SW480 (cell line): ENCODE data around the gene ZNF598.

Source experiments
- DNase-seq: peaks from one replicate; pipeline ENCODE4 v3.0.0-alpha.2; 2016; ENCODE audit warnings: low spot score

ZNF598 gene

DNA sequence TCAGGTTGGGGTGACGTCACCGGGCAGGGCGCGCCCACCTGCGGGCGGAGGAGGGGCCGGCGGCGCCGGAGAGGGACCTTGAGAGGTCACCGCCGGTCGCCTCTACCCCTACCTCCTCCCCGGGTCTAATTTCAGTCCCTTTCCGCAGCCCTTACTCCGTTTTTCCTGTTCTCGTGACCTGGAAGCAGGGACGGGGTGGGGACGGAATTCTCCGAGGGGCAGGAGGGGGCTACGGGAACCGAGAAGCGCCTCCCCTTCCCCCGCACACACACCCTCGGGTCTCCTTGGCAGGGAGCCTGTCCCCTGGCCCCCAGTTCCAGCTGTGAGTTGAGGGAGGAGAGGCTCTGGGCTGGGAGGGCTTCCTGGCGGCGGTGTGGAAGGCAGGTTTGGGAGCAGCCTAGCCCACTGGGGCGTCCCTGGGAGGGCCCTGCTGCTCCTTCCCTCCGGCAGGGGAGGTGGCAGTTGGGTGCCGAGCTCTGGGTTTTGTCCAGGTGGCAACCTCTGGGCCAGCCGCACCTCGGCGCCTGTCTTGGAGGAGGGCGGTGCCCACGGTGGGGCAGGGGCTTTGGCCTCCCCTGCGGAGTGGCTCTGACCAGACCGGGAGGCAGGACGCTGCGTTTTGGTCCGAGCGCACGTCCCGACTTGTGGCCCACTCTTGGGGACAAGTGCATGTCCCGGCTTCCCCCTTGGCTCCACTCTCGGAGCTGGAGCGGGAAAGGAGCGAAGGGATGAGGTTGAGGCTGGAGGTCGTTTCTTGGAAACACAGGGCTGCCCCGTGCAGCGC is 19.1 kb downstream of the ZNF598 start:
- peak; percentile 41 for DNase-seq

- no peak for DNase-seq
Measured at GRCh38 chr16:1990101-1990350, 19.6 kb downstream of the ZNF598 start.

DNA sequence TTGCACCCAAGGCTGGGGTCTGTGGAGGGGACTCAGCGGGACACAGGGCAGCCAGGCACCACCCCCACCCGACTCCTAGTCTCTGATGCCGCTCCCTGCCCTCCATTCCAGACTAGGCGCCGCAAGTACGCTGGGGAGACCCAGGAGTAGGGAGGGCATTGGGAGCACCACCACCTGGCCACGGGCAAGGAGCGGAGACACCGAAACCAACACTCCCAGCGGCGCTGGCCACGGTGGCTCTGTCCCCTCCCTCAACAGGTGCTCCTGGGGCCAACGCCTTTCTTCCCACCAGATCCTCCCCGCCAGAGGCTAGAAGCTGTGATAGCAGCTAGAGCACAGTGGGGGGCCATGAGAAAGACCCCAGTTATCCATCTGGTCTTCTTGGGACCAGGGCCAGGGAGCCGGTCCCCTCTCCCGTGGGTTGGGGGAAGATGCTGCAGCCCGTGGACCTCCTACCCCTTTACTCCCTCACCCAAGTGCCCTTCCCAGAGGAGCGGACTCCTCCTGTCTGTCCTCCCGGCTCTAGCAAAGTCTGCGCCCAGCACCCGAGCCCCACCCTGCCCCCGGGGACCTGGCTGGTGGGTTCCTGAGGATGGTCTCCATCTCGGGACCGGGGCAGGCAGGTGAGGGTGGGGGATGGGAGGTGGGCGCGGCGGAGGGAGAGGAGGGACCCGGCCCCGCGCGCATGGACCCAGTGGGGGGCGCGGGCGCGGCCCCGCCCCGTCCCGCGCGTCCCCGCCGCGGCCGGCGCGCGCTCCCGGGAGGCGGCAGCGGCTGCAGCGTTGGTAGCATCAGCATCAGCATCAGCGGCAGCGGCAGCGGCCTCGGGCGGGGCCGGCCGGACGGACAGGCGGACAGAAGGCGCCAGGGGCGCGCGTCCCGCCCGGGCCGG is 20.2 kb downstream of the ZNF598 start, which contains the start of gene SYNGR3:
Gene SYNGR3, plus strand, starts transcription at position 762 of the 892 bp plus-strand sequence. CDS start 133 bp downstream, outside the sequence.
- no peak for DNase-seq

DNA sequence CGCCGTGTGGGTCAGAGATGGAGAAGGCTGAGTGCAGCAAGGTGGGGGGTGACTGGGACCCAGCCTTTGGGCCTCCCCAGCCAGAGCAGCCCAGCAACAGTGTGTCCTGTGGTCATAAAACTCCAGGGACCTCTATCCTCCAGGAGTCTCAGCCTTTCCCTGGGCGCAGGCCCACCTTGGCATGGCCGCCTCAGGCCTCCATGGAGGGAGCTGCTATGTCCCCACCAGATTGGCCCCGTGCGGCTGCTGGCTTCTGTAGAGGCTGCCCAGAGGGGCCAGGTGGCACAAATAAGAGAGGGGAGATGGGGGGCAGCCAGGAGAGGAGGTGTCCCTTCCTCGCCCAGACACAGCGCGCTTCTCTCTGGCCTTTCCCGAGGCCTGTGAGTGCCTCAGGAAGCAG is 22.4 kb downstream of the ZNF598 start:
- no peak for DNase-seq

DNA sequence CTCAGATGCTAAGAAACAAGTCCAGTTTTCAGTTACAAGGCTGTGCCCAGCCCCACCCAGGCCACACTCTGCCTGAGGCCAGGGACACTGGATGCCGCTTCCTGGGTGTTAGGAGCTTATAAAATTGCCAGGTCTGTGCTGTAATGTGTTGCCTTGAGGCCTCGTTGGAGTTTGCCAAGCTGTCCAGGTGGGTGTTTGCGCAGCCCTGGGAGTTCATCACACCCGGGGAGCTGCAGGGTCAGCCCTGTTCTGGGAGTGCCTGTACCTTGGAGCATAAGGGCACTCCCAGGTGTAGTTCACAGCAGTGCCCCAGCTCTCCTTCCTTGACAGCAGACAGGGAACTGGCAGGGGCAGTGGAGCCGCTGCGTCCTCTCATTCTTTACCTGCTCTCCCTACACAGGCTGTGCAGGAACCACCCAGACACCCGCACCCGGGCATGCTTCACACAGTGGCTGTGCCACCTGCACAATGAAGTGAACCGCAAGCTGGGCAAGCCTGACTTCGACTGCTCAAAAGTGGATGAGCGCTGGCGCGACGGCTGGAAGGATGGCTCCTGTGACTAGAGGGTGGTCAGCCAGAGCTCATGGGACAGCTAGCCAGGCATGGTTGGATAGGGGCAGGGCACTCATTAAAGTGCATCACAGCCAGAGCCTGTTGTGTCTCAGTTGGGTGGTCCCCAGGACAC is 24.0 kb downstream of the ZNF598 start:
- DNase-seq: no peak

- no peak for DNase-seq
Measured at GRCh38 chr16:1984347-1985225, 25.0 kb downstream of the ZNF598 start.

DNA sequence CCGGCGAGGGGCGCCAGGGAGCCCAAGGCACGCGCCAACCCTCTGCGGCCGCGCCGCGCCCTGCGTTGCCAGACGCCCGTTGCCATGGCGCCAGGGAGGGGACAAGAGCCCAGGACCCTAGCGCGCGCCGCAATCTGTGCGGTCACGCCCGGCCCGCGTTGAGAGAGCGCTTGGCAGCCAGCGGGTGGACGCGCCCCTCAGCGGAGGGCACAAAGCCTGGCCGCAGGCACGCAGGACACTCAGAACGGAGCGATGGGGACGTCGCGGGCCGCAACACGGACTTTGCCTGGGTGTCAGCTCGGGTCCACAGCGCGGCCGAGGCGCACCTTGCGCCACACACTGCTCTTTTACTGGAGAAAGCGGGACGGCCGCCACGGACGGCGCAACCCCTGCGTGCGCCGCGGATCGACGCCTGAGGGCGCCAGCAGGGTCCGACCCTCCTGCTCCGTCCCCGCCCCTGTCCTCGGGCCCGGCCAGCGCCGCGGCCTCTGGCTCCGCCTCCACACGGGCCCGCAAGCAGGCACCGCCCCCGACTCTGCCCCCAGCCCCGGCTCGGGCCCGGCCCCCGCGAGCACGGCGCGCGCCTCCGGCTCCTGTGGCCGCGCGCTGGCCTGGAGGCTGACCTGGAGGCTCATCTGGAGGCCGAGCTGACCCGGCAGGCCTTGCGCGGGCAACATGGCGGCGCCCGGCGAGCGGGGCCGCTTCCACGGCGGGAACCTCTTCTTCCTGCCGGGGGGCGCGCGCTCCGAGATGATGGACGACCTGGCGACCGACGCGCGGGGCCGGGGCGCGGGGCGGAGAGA is 25.9 kb downstream of the ZNF598 start, which contains the start of gene GFER:
Gene GFER, plus strand, starts transcription at position 650 of the 803 bp plus-strand sequence. Its CDS starts 26 bp downstream, at position 676.
- peak; percentile 86 for DNase-seq

DNA sequence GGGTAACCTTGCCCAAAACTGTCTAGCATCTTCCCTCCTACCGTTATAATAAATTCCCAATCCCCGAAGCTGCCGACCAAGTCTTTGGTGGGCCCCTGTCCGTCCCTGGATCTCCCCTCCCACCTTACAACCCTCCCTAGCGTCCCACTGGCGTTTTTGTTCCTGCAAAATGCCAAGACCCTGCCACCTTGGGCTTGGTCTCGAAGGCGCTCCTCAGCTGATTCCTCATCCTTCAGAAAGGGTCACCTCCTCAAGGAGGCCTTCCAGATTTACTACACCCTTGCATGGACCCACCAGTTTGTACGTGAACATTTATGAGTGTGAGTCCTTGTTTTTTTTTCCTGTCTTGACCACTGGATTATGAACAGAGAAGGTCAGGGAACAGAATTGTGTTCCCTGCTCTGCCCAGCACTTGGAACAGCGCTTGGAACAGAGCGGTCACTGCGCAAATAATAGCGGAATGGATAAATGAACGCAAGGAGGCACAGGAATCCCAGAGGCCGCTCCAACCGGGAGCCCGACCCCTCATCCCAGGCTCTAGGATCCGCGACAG is 26.6 kb downstream of the ZNF598 start:
- DNase-seq: no peak

DNA sequence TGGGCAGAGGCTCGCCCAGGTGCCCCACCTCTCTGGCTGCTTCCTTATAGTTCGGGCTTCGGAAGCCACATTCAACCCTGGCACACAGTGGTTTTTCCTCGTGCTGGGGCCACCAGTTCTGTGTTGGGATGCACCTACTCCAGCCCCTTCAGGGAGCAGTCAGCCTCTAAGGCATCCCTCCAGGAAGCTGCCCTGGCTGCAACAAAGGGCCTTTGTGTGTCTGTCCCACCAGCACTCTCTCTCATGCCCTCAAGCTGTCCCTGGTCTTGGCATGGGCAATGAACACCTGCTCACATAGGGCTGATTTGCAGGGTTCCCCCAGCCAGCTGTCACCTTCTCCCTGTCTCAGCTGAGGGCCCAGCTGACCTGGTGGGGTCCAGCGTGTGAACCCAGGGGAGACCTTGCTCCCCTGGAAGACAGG is 27.6 kb downstream of the ZNF598 start:
- peak; percentile 91 for DNase-seq

DNA sequence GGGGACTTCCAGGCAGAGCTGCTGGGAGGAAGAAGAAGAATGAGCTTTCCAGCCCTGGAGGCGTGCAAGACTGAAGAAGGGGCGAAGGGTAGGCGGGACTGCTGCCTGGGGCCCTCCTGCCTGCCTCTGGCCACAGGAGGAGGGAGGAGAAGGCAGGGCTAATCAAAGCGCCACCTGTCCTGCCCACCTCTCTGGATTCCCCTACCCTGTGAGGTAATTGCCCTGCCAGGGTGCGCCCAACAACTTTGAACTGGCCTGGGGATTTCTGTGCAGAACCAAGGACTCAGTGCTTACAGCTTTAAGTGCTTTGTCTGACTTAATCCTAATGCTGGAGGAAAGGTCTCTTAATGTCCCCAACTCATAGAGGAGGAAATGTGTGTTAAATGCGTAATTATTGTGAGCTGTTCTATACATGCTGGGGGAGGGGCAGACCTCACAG is 28.2 kb downstream of the ZNF598 start, which contains the start of gene NOXO1:
Gene NOXO1, minus strand, starts transcription at position 72 of the 439 bp plus-strand sequence. CDS start 290 bp downstream, outside the sequence.
- peak; percentile 79 for DNase-seq

DNA sequence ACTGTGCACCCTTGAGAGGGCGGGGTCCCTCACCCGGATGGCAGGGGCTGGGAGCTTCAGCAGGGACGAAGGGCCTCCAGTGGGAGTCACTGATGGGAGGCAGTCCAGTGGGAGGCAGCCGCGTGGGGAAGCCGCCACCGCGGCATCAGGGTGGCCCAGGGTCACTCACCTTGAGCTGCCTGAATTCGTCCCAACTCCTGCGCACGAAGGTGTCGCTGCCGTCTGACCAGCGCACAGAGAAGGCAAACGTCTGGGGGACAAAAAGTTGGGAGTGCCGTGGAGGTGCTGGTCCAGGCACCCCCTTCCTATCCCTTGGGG is 28.9 kb downstream of the ZNF598 start:
- no peak for DNase-seq

DNA sequence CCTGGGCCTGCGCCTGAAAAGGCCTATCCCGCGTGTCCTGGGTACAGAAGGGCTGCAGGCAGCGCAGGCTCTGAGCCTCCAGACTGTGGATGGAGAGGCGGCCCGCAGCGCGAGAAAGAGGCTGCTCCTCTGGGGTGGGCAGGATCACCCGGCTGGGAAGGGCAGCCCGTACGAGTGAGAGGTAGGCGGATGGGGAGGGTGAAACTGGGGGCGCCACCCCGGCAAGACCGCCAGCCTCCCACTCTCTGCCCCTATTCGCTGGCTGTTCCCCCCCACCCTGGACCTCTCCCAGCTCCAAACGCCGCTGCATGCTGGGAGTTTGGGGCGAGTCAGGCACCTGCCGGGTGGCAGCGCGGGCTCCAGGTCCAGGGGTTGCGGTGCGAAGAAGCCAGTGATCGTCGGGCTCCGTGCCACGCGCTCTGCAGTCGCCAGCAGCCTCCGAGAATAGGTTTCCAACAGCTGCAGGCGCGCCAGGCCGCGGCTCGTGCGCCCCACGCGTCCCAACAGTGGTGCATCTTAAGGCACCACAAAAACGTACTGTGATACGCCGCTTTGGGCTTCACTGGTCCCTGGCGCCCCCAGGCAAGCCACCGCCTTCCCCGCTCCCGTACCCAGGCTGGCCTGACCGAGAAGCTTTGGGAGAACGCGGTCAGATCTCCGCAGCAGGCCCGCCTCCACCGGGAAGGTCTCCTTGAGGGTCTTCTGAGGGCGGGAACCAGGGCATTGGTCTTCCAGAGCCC is 29.4 kb downstream of the ZNF598 start:
- DNase-seq: peak; percentile 45

GRCh38 chr16:1979271-1980029 is 30.2 kb downstream of the ZNF598 start:
- DNase-seq: peak; percentile 86

DNA sequence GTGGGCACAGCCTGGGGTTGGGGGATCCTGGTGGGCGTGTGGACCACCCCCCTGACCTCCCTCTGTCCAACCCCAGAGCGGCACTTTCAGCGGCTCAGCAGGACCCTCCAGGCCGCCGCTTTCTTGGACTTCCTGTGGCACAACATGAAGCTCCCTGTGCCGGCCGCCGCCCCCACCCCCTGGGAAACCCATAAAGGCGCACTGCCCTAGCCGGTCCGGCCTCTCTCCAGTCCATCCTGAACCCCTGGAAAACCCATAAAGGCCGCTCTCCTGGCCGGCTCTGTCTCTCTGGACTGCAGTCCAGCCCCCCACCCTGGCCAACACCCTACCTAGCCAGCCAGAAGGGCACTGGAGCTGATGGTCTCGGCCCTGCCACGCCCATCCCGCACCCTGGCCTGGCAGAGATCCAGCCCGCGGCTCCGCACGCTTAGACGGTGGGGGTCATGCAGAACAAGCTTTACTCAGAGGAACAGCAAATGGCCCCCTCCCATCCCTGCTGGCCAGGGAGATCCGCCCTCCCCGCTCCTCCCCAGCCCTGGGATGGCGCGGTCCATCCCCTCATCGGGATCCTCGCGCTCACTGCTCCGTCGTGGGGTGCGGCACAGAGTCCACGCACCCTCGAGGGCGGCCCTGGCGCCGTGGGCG is 31.0 kb downstream of the ZNF598 start:
- DNase-seq: no peak

DNA sequence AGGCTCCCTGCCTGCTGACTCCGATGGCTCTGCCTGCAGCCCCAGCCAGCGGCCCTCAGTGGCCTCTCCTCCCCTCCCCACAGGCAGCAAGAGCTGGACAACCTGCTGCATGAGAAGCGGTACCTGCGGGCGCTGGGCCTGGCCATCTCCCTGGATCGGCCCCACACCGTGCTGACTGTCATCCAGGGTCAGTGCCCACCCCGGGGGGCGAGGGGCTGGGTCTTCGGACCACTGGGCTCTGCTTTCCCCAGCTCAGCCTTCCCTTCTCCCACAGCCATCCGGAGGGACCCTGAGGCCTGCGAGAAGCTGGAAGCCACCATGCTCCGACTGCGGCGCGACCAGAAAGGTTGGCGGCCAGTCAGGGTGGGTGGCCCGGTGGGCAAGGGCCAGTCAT is 31.7 kb downstream of the ZNF598 start:
- no peak for DNase-seq

DNA sequence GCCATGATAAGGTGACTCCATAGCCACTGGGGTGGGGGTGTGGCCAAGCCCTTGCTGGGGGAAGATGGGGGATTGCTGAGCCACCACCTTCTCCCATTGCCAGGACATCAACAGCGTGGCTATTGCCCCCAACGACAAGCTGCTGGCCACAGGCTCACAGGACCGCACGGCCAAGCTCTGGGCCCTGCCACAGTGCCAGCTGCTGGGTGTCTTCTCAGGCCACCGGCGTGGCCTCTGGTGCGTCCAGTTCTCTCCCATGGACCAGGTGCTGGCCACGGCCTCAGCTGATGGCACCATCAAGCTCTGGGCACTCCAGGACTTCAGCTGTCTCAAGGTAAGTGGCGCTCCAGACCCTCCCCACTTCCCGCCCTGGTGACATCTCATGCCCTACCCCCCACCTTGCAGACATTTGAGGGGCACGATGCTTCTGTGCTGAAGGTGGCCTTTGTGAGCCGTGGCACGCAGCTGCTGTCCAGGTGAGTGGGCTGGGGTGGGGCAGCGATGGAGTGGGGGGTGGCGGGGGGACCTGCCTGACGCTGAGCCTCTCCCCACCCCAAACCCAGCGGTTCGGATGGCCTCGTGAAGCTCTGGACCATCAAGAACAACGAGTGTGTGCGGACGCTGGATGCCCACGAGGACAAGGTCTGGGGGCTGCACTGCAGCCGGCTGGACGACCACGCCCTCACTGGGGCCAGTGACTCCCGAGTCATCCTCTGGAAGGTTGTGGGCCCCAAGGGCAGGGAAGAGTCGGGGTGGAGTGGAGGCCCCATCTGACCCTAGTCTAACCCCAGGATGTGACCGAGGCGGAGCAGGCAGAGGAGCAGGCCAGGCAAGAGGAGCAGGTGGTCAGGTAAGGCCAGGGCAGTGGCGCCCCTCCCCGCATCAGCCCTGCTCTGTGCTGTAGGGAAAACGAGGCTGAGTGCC is 32.4 kb downstream of the ZNF598 start:
- no peak for DNase-seq

DNA sequence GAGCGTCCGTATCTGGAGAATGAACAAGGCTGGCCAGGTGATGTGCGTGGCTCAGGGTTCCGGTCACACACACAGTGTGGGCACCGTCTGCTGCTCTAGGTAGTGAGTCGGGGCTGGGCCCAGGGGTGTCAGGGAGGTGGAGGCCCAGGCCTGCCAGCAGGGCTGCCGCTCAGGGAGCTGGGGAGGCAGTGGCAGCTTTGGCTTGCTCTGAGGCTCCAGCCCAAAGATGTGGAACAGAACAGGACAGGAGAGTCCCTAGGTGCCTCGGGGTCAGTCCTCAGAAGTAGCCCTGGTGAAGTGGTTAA is 33.5 kb downstream of the ZNF598 start:
- no peak for DNase-seq
